Endothelial cell of umbilical vein (primary cell): Measurements from ENCODE around the gene ZDHHC22. TPM values are rescaled to one million over a fixed set of nuclear protein-coding genes. Genes with fewer than 3 reads are reported as not detected.

ENCODE experiments used
- BruUV-seq: library from RNA; stranded (reverse); fragments of 400-500 nt; replicated peaks from 2 replicates; lab custom pipeline; 2021; lab: Mats Ljungman, UMichigan
- CTCF ChIA-PET: fragments of 300-600, 350-600 bp; sonication (Branson Sonifier 250); formaldehyde crosslinking; loops from one replicate; lab custom pipeline; 2021; ENCODE audit warnings: antibody characterized with exemption, inconsistent platforms; lab: Charles Lee
- POLR2A ChIA-PET: fragments of 300-600, 350-600 bp; sonication (Branson Sonifier 250); formaldehyde crosslinking; loops from one replicate; lab custom pipeline; 2021; ENCODE audit warnings: antibody characterized with exemption, inconsistent platforms; lab: Charles Lee
- DNase-seq: peaks from one replicate; pipeline ENCODE4 v3.0.0-alpha.2; 2011; ENCODE audit warnings: low read depth, low spot score
- FAIRE-seq: peaks from 2 replicates; lab custom pipeline; 2011; peaks lifted over from hg19 to GRCh38; lab: Jason Lieb, UNC
- H2AFZ ChIP-seq: 2 replicates; pipeline ENCODE4 v1.6.0; 2012; ENCODE audit warnings: low read depth, low read length, control low read depth, inconsistent platforms
- H3K27ac ChIP-seq: 2 replicates; pipeline ENCODE4 v1.5.1; 2011; ENCODE audit warnings: low read depth, mild to moderate bottlenecking, control low read depth, low read length, moderate library complexity; ENCODE audit not compliant: insufficient read depth
- H3K27me3 ChIP-seq, 2 experiments: 2 replicates each; pipeline versions ENCODE4 v1.6.0 to v1.6.1; 2011; ENCODE audit warnings: low read length in 2 of 2, mixed read lengths in 1 of 2; ENCODE audit not compliant: control insufficient read depth in 2 of 2, insufficient read depth in 2 of 2
- H3K36me3 ChIP-seq, 2 experiments: 2 replicates in 1 of 2; 3 replicates in 1 of 2; pipeline ENCODE4 v1.5.1; 2011; ENCODE audit warnings: low read length in 2 of 2, mild to moderate bottlenecking in 1 of 2, moderate library complexity in 1 of 2; ENCODE audit not compliant: control insufficient read depth in 2 of 2, insufficient read depth in 2 of 2; ENCODE audit errors: extremely low read depth in 1 of 2
- H3K4me1 ChIP-seq: 3 replicates; pipeline ENCODE4 v1.5.1; 2011; ENCODE audit warnings: mild to moderate bottlenecking, low read length; ENCODE audit not compliant: control insufficient read depth, insufficient read depth; ENCODE audit errors: extremely low read depth
- H3K4me2 ChIP-seq: 2 replicates; pipeline ENCODE4 v1.6.1; 2011; ENCODE audit warnings: low read length, control low read depth, mixed read lengths; ENCODE audit not compliant: insufficient read depth
- H3K4me3 ChIP-seq, 3 experiments: fragments of 200-600 bp in 1 of 3; sonication (generic), shearing (Covaris generic) in 1 of 3; replicated peaks in 1 of 3; 2 replicates each; pipeline ENCODE4 v1.5.1; 2011 to 2016; ENCODE audit warnings: control low read depth in 3 of 3, low read length in 3 of 3, mild to moderate bottlenecking in 2 of 3, inconsistent platforms in 1 of 3, low read depth in 1 of 3, moderate library complexity in 1 of 3; ENCODE audit not compliant: insufficient read depth in 1 of 3
- H3K79me2 ChIP-seq: 2 replicates; pipeline ENCODE4 v1.6.0; 2012; ENCODE audit warnings: low read length, inconsistent platforms; ENCODE audit not compliant: control insufficient read depth, insufficient read depth
- H3K9ac ChIP-seq: replicated peaks from 2 replicates; pipeline ENCODE3; 2011; ENCODE audit warnings: low read length, control low read depth; ENCODE audit not compliant: insufficient read depth; ENCODE audit errors: extremely low read depth
- H3K9me1 ChIP-seq: replicated peaks from 3 replicates; pipeline ENCODE4 v1.6.0; 2011; ENCODE audit warnings: mild to moderate bottlenecking, low read length; ENCODE audit not compliant: control insufficient read depth, insufficient read depth; ENCODE audit errors: extremely low read depth
- H3K9me3 ChIP-seq: replicated peaks from 2 replicates; pipeline ENCODE4 v1.5.1; 2012; ENCODE audit warnings: low read length, inconsistent platforms; ENCODE audit not compliant: control insufficient read depth, insufficient read depth
- H4K20me1 ChIP-seq: replicated peaks from 2 replicates; pipeline ENCODE3; 2011; ENCODE audit warnings: mild to moderate bottlenecking, low read length; ENCODE audit not compliant: control insufficient read depth, insufficient read depth; ENCODE audit errors: extremely low read depth
- CTCF ChIP-seq, 2 donors: IDR thresholded peaks; 1 replicate in 1 of 2; 2 replicates in 1 of 2; pipeline ENCODE4 v1.5.1; 2011; ENCODE audit warnings: low read length in 2 of 2, mild to moderate bottlenecking in 2 of 2, moderate library complexity in 2 of 2, control low read depth in 1 of 2, inconsistent platforms in 1 of 2, low read depth in 1 of 2; ENCODE audit not compliant: insufficient read depth in 1 of 2; ENCODE audit errors: extremely low read depth in 1 of 2
- EZH2 ChIP-seq: IDR thresholded peaks from 2 replicates; pipeline ENCODE4 v1.6.1; 2012; ENCODE audit warnings: borderline replicate concordance, low read depth, mild to moderate bottlenecking, moderate library complexity, low read length, inconsistent platforms; ENCODE audit not compliant: severe bottlenecking
- FOS ChIP-seq: IDR thresholded peaks from 2 replicates; pipeline ENCODE4 v1.6.1; 2011; ENCODE audit warnings: mild to moderate bottlenecking, low read length, moderate library complexity, borderline replicate concordance; ENCODE audit not compliant: insufficient read depth
- GATA2 ChIP-seq: IDR thresholded peaks from 2 replicates; pipeline ENCODE4 v1.7.0; 2011; ENCODE audit warnings: low read depth, mild to moderate bottlenecking, moderate library complexity, mixed read lengths, low read length; ENCODE audit not compliant: insufficient read length, insufficient read depth
- JUN ChIP-seq: IDR thresholded peaks from 2 replicates; pipeline ENCODE4 v1.6.1; 2011; ENCODE audit warnings: borderline replicate concordance, low read depth; ENCODE audit not compliant: insufficient read length, insufficient read depth
- MAX ChIP-seq: IDR thresholded peaks from 2 replicates; pipeline ENCODE4 v1.6.1; 2011; ENCODE audit not compliant: insufficient read depth, insufficient read length
- MYC ChIP-seq: IDR thresholded peaks from one replicate; pipeline ENCODE4 v1.6.1; 2011; ENCODE audit warnings: mild to moderate bottlenecking, low read depth, low read length
- POLR2A ChIP-seq: IDR thresholded peaks from 2 replicates; pipeline ENCODE4 v1.6.1; 2012; ENCODE audit warnings: low read depth, mild to moderate bottlenecking, control low read depth, low read length
- POLR2AphosphoS5 ChIP-seq: IDR thresholded peaks from 2 replicates; pipeline ENCODE4 v1.6.1; 2012; ENCODE audit warnings: low read depth, mild to moderate bottlenecking, control low read depth, low read length, moderate library complexity; ENCODE audit not compliant: insufficient read depth
- dilution Hi-C: fragments of 300-500 bp; cut with MboI; formaldehyde crosslinking; loops from one replicate; pipeline ENCODE4 v1.15.0; 2019; ENCODE audit warnings: low sequenced_read_pairs; ENCODE audit not compliant: extremely low pct_ligation_motif_present
- intact Hi-C: fragments of 100-400 bp; cut with micrococcal nuclease; formaldehyde crosslinking; loops from one replicate; pipeline ENCODE4 v1.10.0; 2022
- polyA plus RNA-seq, 4 experiments: library from polyadenylated mRNA; depleted of rRNA in 3 of 4; stranded (reverse) in 3 of 4; unstranded in 1 of 4; fragments of >200 nt; gene quantifications; 2 replicates each; pipeline versions ENCODE4 v1.2.1 to v1.2.3, GENCODE V29; 2011 to 2012; ENCODE audit warnings: missing spikeins in 1 of 4
- total RNA-seq: library from RNA; stranded (reverse); gene quantifications from 2 replicates; pipeline ENCODE4 v1.2.3, GENCODE V29; 2021

The ZDHHC22 gene
- total and polyA plus RNA-seq, 2 donors (not counting 3 experiments of a cell fraction or from before 2014, with no cell fraction given), result 0.03 to 0.24 TPM

GRCh38 chr14:77148510-77149231, 7.1 kb upstream of the ZDHHC22 start:
- H3K36me3 ChIP-seq, result no peaks in the 10 kb centered on the region
- H2AFZ ChIP-seq, result no peak overlapping the region
- intact Hi-C loops, result no loop called here
- ChIA-PET POLR2A (interaction anchor here (0.8 kb wide), 1 partner anchor 172 kb away, joined by 3 read pairs; the partner anchor contains the start of genes GSTZ1 and POMT2), CTCF (interaction anchor here (0.6 to 8.9 kb wide), 9 partner anchors 9 to 392 kb away, joined by 3 to 212 read pairs (median 4); no protein-coding TSS in a partner anchor)
- no peak for TF ChIP-seq FOS
- H3K79me2 ChIP-seq, result no peaks in the 10 kb centered on the region
- H3K27me3 ChIP-seq, result peaks cover 39 to 47% of the 10 kb centered on the region in 2 experiments
- no peak overlapping the region for H3K9ac ChIP-seq
- no peaks in the 10 kb centered on the region for H3K4me1 ChIP-seq
- no peak overlapping the region for H3K27ac ChIP-seq
- no peak overlapping the region for H3K4me2 ChIP-seq
- no peak overlapping the region for H3K4me3 ChIP-seq
- no peaks in the 10 kb centered on the region for H3K9me1 ChIP-seq
- no TSS peak for BruUV-seq
- dilution Hi-C loops, result no loop called here
- H4K20me1 ChIP-seq, result no peaks in the 10 kb centered on the region
- FAIRE-seq, result no peak
- no peaks in the 10 kb centered on the region for H3K9me3 ChIP-seq
- DNase-seq, result no peak

- no TSS peak for BruUV-seq
- FAIRE-seq (no peak), DNase-seq (no peak)
- Histone ChIP-seq H3K9me3 (no peaks in the 10 kb centered on the region), H4K20me1 (no peaks in the 10 kb centered on the region), H3K4me1 (no peaks in the 10 kb centered on the region), H3K4me3 (no peak overlapping the region), H2AFZ (no peak overlapping the region), H3K27ac (no peak overlapping the region), H3K27me3 (peaks cover 56 to 65% of the 10 kb centered on the region in 2 experiments), H3K4me2 (no peak overlapping the region), H3K79me2 (no peaks in the 10 kb centered on the region), H3K9ac (no peak overlapping the region), H3K9me1 (no peaks in the 10 kb centered on the region), H3K36me3 (no peaks in the 10 kb centered on the region)
- ChIA-PET POLR2A (no interaction called here), CTCF (interaction anchor here (1.0 to 1.5 kb wide), 3 partner anchors 9 to 271 kb away, joined by 4 to 6 read pairs (median 5); no protein-coding TSS in a partner anchor)
- TF ChIP-seq POLR2A, result no peak
- no peak for TF ChIP-seq FOS
- no peak for TF ChIP-seq EZH2
- TF ChIP-seq CTCF (IDR thresholded peaks at IDR 0.05; ENCODE audit: extremely low read depth in 1 of 2, insufficient read depth in 1 of 2, low read depth in 1 of 2, low read length in 2 of 2), result no peak
- TF ChIP-seq MAX, result no peak
- TF ChIP-seq MYC, result no peak
- TF ChIP-seq POLR2AphosphoS5, result no peak
- TF ChIP-seq JUN, result no peak
- no peak for TF ChIP-seq GATA2
- intact Hi-C loops (no loop called here), dilution Hi-C loops (no loop called here)
These were observed 4.6 kb upstream of the ZDHHC22 start for GRCh38 chr14:77145975-77146740.
